HG03175 (cell line): ENCODE results near the gene ENTREP1.
"Not testable (repeated sequence)": the region's sequence is repeated elsewhere in the genome, so short reads cannot be mapped to it uniquely, and the experiment has no call there.

ENCODE experiments used
- ATAC-seq: cut with Tn5 transposase; IDR thresholded peaks from one replicate; pipeline ENCODE4 v1.9.1; 2021; ENCODE audit warnings: mild to moderate bottlenecking, moderate library complexity; ENCODE audit not compliant: unreplicated experiment

Gene ENTREP1

GRCh38 chr9:69324549-69325401, at the start of gene ENTREP1:
Gene ENTREP1, plus strand, starts transcription at chr9:69325215. Its CDS starts 95 bp downstream, at chr9:69325310.
- peak; percentile 49 for ATAC-seq

- ATAC-seq = no peak
Measured at GRCh38 chr9:69276775-69277174, 48.2 kb upstream of the ENTREP1 start.

GRCh38 chr9:69279084-69279731, 45.8 kb upstream of the ENTREP1 start:
- no peak for ATAC-seq

GRCh38 chr9:69279733-69280132, 45.3 kb upstream of the ENTREP1 start:
- ATAC-seq = no peak

- ATAC-seq = no peak
Measured at GRCh38 chr9:69283003-69283402, 42.0 kb upstream of the ENTREP1 start.

- no peak for ATAC-seq
Measured at GRCh38 chr9:69292078-69292477, 32.9 kb upstream of the ENTREP1 start.

GRCh38 chr9:69293156-69293555, 31.9 kb upstream of the ENTREP1 start:
- ATAC-seq = no peak

- ATAC-seq = no peak
Measured at GRCh38 chr9:69295872-69296552, 29.0 kb upstream of the ENTREP1 start.

GRCh38 chr9:69297300-69297980, 27.6 kb upstream of the ENTREP1 start:
- ATAC-seq = no peak

- no peak for ATAC-seq
Measured at GRCh38 chr9:69299315-69299714, 25.7 kb upstream of the ENTREP1 start.

- no peak for ATAC-seq
Measured at GRCh38 chr9:69299826-69300225, 25.2 kb upstream of the ENTREP1 start.

GRCh38 chr9:69303331-69303730, 21.7 kb upstream of the ENTREP1 start:
- ATAC-seq = no peak

GRCh38 chr9:69306895-69307445, 18.0 kb upstream of the ENTREP1 start:
- not testable (repeated sequence) for ATAC-seq

GRCh38 chr9:69307446-69308205, 17.4 kb upstream of the ENTREP1 start:
- ATAC-seq = no peak

- no peak for ATAC-seq
Measured at GRCh38 chr9:69308206-69308931, 16.6 kb upstream of the ENTREP1 start.

GRCh38 chr9:69313175-69313574, 11.8 kb upstream of the ENTREP1 start:
- ATAC-seq = no peak

GRCh38 chr9:69314547-69314946, 10.5 kb upstream of the ENTREP1 start:
- ATAC-seq = no peak

- no peak for ATAC-seq
Measured at GRCh38 chr9:69317081-69317480, 7.9 kb upstream of the ENTREP1 start.

- ATAC-seq = peak; percentile 81
Measured at GRCh38 chr9:69317894-69318293, 7.1 kb upstream of the ENTREP1 start.
